Erythroblast (primary cell): ENCODE data around the gene CCDC33.

Source experiments
- DNase-seq, 2 experiments: peaks; one replicate each; lab custom pipeline; 2025; lab: John Stamatoyannopoulos, UW
- GATA1 ChIP-seq: IDR thresholded peaks from 2 replicates; pipeline ENCODE4 v1.6.1; 2011; ENCODE audit warnings: low read depth, mild to moderate bottlenecking, control low read depth, low read length, moderate library complexity
- POLR2A ChIP-seq: IDR thresholded peaks from 2 replicates; pipeline ENCODE4 v1.6.1; 2011; ENCODE audit warnings: mild to moderate bottlenecking, low read length

CCDC33 gene

GRCh38 chr15:74289671-74290070 is 53.5 kb downstream of the CCDC33 start:
- no peak for TF ChIP-seq POLR2A
- no peak for TF ChIP-seq GATA1
- DNase-seq = no peak

- TF ChIP-seq GATA1 (no peak), POLR2A (no peak)
- DNase-seq = no peak
Measured at GRCh38 chr15:74290645-74291044, 54.5 kb downstream of the CCDC33 start.

- peak; percentile 73 to 81 for DNase-seq
- no peak for TF ChIP-seq GATA1
- TF ChIP-seq POLR2A = no peak
Measured at GRCh38 chr15:74291101-74292071, 55.3 kb downstream of the CCDC33 start.

- no peak for DNase-seq
- TF ChIP-seq GATA1 (no peak), POLR2A (no peak)
Measured at GRCh38 chr15:74293021-74293810, 57.1 kb downstream of the CCDC33 start.

GRCh38 chr15:74294010-74294409 is 57.9 kb downstream of the CCDC33 start:
- no peak for DNase-seq

GRCh38 chr15:74295800-74296199 is 59.7 kb downstream of the CCDC33 start:
- no peak for DNase-seq
- TF ChIP-seq GATA1 (no peak), POLR2A (no peak)

More at GRCh38 chr15:74294010-74294409, 57.9 kb downstream of the CCDC33 start:
- TF ChIP-seq GATA1 (no peak), POLR2A (no peak)

- no peak for DNase-seq
- TF ChIP-seq POLR2A (no peak), GATA1 (no peak)
Measured at GRCh38 chr15:74297887-74298286, 61.8 kb downstream of the CCDC33 start.

- TF ChIP-seq GATA1 (no peak), POLR2A (no peak)
- DNase-seq = no peak
Measured at GRCh38 chr15:74300057-74300795, 64.1 kb downstream of the CCDC33 start.

- no peak for DNase-seq
- TF ChIP-seq GATA1 (no peak), POLR2A (no peak)
Measured at GRCh38 chr15:74301583-74302361, 65.6 kb downstream of the CCDC33 start.

GRCh38 chr15:74302821-74303359 is 66.8 kb downstream of the CCDC33 start:
- TF ChIP-seq POLR2A (no peak), GATA1 (no peak)
- peak in 1 of 2 experiments; percentile 25 for DNase-seq

- TF ChIP-seq GATA1 (no peak), POLR2A (no peak)
Measured at GRCh38 chr15:74303741-74304309, 67.7 kb downstream of the CCDC33 start.

GRCh38 chr15:74304431-74304830 is 68.3 kb downstream of the CCDC33 start:
- no peak for TF ChIP-seq GATA1
- TF ChIP-seq POLR2A = no peak
- no peak for DNase-seq

More at GRCh38 chr15:74303741-74304309, 67.7 kb downstream of the CCDC33 start:
- DNase-seq = no peak
